CD4-positive, alpha-beta T cell treated with Interleukin-2 at 100 ng/mL for 4 hours (primary cell): Measurements from ENCODE around the gene KDM1A.
A peak's percentile ranks its signal among the peaks of the same experiment; 100 is the strongest.

ENCODE experiments used
- DNase-seq: peaks from one replicate; pipeline ENCODE4 v3.0.0-alpha.2; 2020; ENCODE audit warnings: low spot score

The KDM1A gene

DNA sequence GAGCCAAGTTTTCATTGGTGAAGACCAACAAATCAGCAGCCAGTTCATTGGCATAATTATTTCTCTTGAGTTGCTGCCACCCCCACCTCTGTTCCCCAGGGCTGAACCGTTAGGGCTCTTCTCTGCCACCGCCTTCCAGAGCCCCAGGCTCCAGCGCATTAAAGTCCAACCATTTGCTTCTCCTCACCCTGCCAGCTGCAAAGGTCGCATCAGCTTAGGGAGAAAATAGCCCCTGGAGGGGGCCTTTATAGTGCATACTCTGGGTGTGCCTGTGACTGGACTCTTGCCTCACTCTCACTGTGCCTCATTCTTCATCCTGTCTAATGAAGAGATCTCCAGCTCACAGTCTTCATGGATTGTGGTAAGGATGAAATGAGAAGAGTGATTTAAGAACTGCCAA lies 50.4 kb downstream of the KDM1A start:
- DNase-seq, result no peak

DNA sequence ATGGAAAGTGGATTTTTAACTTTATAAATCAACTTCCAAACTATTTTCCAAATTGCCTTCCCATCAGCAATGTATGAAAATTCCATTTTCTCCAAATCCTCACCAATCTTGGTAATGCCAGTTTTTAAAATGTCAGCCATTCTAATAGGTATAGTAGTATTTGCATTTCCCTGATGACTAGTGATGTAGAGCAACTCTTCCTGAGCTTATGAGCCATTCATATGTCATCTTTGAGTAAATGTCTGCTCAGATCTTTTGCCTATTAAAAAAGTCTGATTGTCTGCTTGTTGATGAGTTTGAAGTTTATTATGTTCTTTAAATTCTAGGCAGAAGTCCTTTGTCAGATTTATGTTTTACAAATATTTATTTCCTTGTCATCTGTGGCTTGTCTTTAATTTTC lies 54.7 kb downstream of the KDM1A start:
- DNase-seq, result no peak

DNA sequence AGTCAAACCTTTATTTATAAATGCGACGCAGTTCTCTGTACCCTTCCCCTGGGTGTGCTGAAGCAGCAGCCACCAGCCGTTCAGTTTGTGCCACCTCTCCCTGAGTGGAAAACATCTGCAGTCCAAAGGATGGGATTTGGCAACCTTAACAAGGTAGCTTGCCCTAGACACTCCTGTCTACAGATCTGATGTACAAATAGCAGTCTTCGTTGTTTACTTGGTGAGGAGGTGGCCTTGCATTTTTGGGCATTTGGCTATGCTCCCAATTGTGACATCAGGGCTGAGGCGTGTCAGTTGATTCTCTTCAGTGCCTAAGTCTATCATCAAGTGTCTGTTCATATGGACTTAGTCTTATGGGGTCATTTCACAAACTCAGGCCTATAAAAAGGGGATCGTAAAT lies 59.8 kb downstream of the KDM1A start:
- no peak for DNase-seq

DNA sequence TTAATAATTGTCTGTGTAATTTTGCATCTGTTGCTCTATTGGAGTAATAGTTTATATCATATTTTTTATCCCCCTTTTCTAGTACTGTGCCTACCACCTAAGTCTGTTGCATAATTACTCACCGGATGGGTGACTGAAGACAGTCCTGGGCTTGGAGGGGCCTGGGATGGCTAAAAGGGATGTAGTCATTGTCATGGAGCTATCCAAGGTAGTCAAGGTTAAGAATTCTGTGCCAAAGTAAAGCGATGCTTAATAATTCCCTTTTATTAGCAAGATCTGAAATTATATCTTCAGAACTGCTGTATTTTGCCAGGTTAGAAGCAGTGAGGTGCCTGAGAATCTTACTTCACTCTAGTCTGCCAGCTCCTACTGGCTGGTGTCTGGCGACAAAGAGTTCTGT lies 61.6 kb downstream of the KDM1A start:
- DNase-seq, result no peak

DNA sequence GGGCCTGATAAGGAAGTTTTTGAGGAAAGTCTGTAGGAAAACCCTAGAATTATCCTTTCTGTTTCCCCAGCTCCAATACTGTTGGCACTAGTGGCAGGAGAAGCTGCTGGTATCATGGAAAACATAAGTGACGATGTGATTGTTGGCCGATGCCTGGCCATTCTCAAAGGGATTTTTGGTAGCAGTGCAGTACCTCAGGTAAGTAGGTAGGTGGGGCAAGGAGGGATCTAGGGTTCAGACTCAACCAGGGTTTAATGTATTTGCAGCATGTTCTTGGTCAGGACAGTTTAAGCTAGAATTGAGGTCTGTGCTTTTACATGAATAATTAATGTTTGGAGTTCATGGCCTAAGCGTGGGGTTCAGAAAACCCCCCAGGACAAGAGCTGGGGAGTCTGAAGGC lies 62.1 kb downstream of the KDM1A start:
- DNase-seq, result no peak

DNA sequence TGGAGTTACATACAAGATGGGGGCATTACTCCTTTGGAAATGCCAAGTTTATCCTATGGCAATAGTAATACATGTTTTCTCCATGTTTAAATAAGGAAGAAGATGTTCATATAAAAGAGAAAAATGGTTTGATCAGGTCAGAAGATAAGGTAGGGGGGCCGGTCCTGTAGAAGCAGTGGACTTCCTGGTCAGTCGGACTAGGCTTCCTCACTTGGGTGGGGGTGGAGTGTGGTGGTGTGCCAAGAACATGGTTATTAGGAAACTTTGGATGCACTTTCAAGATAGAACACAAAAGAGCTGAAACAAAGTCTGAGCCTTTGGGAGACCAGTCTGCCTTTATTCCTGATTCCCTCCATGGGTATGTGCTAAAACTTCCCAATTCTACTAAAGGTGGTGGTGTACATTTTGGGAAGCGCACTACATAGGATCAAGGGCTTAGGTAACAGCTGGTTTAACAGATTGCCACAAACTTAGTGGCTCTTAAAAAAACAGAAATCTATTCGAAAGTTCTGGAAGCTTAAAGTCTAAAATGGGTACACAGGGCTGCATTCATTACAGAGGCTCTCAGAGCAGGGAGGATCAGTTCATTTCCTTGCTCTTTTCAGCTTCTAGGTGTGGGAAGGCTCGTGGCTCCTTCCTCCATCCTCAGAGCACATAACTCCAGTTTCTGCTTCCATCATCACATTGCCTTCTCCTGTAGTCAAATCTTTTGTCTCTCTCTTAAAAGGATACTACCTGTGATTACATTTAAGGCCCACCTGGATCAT lies 64.6 kb downstream of the KDM1A start:
- no peak for DNase-seq

DNA sequence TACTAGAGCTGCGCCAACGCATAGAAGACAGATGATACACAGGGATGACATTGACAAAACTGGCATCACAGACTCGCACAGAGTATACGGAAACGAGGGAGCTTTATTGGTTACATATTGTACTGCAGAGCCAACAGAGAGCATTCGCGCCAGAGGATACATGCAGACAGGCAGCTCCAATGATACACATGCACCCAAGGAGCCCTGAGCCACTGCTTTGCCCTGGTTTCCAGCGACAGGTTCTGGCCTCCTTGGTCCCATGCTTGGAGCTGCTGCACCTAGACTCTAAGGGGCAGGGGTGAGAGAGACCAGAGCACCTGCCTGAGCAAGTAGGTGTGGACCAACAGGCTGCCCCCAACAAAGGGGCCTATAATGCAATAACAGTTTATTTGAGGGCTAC lies 65.6 kb downstream of the KDM1A start:
- DNase-seq, result no peak

DNA sequence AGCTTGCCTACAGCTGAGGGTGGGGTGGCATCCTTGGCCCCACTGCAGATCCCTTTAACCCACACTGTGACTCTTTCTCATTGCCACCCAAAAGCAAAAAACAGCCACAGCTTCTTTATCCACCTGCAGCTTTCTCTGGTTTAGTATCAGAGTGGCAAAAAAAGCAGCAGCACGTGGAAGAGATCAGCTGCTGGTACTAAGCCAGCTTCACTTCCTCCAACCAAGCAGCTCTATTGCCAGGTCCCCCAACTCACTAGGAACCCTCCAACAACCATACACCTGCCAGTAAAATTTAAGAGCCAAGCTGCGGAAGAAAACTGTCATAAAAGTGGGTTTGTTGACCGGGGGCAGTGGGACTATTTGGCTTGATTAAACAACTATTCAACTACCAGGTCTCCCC lies 66.4 kb downstream of the KDM1A start:
- DNase-seq, result no peak

DNA sequence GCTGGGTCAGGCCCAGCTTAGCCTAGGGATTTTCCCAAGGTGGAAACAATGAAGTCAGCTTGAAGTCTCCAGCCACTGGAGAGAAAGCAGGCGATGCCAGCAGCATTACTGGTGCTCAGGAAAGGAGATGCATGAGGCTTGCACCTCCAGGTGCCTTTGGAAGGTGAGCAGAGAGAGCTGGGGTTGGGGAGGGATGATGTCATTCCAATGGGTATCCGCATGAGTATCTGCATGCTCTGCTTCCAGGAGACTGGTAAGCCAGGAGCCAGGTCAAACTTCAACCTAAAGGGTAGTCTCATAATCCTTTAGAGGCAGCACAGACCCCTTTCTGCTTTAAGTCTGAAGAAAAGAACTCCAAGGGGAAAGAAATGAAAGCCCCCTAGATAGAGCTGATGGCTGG lies 68.8 kb downstream of the KDM1A start:
- DNase-seq, result no peak

DNA sequence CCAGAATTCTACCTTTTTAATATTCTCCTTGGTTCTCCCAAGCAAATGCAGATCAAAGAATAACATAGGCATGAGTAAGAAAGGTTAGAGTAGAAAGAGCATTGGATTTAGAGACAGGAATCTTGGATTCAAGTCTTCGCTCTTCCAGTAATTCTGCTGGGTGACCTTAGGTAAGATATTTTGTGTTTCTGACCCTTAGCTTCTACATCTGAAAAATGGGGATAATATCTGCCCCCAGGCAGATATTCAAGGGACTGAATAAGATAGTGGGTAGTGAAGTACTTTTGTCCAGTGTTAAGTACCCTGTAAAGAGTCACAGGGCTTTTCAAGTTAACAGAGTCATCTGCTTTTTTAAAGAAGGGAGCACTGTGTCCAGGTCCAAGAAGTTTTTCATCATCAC lies 70.8 kb downstream of the KDM1A start:
- DNase-seq, result no peak

DNA sequence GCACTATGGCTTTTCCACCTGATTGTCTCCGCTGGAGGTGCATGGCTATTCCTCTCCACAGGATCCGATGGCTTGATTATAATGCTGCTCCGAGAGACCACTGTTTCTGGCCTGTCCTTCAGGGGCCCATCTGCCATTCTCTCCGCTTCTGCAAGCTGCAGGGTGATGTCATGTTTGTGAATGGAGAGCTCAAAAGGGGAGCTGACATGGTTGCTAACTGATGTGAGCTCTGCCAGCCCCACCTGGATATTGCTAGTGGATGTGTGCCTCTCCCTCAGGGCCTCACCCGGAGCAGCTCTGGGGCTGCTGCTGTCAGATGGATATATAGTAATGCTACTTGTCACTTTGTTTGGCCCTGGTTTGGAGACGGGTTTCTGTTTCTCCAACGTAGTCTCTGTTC lies 72.3 kb downstream of the KDM1A start:
- DNase-seq, result no peak

DNA sequence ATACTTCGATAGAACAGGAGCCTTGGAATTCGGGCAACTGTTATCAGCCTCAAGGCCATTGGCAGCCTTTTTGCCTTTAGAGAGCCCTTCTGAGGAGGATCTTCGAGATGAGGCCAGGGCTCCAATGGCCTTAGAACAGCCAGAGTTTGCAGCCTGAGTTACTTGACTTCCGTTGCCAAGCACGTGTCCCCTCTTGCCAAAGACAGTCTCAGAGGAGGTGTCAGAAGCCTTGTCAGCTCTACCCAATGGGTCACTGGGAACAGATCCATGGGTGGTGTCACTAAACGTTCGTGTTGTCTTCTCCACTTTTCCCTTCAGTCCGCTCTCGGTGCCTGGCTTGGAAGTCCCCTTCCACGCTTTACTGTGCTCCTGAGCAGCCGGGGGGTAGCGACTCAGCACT lies 73.2 kb downstream of the KDM1A start:
- DNase-seq, result no peak

DNA sequence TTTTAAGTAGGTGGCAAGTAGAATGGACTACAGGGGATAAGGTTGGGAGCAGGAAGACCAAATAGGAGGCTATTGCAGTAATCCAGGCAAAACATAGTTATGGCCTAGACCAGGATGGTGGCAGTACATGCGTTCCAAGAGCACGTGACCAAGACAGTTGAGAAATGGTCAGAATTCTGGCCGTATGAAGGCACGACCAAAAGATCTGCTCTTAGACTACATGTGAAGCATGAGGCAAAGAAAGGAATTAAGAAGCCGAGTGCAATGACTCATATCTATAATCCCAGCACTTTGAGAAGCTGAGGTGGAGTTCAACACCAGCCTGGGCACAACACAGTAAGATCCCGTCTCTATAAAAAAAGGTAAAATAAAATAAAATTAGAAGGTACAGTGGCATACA lies 78.0 kb downstream of the KDM1A start:
- no peak for DNase-seq

DNA sequence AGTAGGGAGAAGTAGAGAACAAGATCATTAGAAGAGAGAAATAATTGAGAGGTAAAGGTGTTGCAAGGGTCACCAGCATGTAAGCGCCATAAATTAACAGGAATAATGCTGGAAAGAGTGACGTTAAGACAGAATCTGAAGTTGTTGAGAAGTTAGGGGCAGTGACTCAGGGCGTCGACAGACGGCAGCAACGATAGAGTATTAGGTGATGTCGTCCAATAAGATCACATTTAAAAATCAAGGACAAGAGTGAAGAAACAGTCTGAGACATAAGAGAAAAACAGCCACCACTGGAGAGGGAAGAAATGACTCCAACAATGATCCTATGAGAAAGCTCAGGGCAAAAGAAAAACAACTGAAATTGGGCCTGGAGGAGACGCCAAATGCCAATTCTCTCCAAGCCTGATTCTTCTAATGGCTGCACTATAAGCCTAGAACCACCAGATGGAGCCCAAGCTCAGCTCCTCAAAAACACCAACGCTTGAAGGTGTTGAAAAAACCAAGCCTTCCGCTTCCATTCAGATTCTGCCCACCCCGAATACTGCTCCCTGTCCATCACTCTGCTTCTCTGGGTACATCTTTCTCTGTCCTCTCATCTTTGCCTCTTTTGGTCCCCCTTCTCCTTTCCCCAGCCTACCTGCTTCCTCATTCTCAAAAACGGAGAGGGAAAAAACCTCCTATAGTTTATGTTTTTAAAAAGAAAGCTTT lies 79.3 kb downstream of the KDM1A start:
- peak; percentile 76 for DNase-seq

DNA sequence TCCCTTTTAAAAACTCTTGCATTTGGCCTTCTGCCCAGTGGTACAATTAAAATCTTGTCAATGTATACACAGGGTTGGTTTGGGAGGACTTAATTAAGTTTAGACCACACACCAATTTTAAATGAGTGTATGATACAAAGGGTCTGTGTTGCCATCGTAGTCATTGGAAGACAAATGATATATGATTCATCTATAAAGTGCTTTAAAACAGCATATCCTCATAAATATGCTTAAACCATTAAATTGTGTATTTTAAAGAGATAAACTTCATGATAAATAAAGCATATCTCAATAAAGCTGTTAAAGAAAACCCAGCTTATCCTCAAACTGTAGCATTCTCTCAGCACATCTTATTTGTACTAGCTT lies 79.9 kb downstream of the KDM1A start:
- no peak for DNase-seq

DNA sequence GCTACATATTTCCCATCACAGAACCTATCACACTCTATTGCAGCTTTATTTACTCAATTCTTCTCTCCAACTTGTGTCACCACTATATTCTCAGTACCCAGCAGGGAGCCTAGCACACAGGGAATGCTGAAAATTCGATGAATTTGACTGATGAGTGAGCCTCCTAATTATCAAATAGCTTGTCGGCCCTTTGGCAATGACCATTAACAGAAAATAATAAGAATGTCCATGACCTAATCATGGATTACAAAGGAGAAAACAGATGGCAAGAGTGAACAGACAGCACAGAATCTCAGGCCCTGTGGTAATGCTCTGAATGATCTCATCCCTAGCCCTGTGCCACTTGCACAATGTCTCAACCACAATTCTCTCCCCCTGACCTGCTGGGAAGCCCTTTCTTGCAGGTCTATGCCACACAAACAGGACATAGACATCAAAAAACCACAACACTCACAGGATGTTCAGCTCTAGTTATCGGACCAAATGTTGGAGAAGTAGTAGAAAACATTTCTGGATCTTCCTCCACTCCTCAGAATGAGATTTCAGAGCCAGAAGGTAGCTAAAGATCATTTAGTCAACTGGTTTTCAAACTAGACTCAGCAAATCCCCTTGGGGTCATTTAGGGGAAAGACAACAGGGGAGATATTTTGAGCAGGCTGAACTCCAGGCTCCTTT lies 80.9 kb downstream of the KDM1A start:
- peak; percentile 58 for DNase-seq

DNA sequence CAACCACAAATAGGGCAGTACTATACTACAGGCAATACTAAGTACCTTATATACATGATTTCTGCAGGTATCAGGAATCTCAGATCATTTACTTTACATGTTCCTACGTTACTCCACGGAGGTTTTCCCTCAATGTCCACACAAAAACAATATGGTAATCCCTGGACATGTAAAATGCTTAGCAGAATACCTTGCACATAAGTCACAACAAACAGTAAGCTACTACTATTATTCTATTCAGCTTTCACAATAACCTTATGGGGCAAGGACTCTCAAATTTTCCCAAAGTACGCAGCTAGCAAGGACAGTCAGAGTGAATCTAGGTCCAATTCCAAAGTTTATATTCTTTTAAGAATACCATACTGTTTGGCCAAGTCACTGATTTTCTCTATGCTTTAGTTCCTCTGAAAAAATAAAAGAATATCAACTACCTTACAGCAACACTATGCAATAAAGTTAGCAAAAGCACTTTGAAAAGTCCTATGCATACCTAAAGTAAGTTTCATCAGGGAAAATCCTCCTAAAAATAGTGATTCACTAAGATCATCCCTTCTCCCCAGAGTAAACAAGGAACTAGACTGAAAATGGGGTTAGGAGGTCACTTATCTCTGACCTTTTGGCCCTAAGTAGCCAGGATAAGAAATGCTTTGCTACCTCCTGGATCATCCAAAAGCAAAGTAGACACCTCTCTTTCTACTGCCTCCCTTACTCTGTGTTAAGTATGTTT lies 82.0 kb downstream of the KDM1A start:
- DNase-seq, result no peak

DNA sequence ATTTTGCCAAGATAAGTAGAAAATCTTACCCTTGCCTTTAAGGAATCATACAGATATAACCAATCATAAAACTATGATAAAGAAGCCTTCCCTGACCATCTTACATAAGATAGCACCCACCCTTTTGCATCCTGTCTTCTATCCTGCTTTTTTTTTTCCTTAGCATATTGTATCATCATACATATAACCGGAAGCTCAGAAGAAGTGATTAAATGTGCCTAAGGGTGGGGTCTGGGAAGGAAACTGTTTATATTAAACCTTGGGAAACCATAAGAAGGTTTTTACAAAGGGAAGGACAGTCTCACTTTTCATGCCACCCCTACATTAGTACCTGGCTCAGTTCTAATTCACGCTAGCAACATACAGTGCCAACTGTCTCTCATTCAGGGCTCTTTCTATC lies 82.6 kb downstream of the KDM1A start:
- no peak for DNase-seq

DNA sequence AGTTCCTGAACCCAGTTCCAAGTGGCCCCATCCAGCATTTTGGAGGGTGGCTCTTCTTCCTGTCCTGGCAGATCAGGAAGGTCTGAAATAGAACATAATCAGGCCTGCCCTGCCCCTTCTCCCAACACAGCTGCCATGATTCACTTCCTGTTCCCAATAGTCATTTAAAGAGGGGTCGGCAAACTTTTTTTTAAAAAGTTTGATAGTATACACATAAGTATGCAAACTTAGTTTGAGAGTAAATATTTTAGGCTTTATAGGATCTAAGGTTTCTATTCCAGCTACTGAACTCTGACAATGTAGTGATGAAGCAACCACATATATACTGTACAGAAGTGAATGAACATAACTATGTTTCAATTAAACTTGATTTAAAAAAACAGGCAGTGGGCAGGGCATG lies 83.0 kb downstream of the KDM1A start:
- no peak for DNase-seq

DNA sequence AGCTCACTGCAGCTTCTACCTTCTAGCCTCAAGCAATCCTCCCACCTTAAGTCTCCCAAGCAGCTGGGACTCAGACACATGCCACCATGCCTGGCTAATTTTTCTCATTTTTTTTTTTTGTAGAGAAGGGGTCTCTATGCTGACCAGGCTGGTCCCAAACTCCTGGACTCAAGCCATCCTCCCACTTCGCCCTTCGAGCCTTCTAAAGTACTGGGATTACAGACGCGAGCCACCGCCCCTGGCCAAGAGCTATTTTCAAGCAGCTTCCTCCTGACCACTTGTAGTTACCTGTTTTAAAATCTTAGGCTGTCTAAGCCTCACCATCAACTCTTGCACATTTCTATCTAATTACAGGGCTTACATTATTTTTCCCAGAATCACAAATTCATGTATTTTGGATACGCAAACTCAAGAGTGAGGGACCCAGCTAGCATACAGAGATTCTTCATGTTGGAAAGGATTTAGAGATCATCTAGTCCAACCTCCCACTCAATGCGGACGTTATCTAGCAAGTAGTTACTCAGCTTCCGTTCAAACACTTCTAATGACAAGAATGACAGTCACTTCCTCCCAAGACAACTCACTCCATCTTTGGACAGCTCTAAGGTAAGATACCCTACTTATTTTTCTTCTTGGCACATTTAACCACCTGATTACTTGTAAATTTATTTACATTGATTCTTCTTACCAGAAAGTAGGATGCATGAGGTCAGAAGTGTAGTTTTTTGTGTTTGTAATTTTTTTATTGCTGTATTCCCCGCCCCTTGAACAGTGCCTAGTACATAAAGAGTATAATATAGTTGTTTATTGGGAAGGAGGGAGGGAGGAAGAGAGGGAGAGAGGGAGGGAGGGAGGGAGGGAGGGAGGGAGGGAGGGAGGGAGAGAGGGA lies 84.0 kb downstream of the KDM1A start:
- peak; percentile 74 for DNase-seq

DNA sequence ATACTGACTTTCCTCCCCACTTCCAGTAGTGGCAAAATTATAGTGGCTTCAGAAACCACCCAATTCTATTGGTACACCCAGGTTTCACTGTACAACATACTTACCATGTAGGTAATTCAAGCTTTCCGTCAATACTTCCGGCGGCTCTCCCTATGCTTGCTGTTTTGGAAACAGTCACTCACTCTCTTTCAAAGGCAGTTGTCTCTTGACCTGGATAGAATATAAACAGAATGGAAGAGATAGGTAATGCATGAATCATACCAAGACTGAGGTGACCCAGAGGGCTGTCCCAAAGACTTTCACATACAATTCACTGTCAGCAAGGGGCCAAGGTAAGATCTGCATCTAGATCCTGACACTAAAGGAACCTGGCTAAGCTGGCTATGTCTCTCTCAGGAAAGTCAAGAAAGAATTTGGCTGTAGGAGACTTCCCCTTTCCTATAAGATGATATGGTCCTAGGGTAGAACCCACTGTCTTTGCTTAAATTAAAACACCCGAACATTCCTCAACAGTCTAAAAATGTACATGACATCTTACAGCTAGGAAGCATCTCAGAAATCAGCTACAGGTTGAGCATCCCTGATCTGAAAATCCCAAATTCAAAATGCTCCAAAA lies 89.8 kb downstream of the KDM1A start:
- peak; percentile 38 for DNase-seq
